ENCODE results near the gene FAM228B. TPM values are rescaled to one million over a fixed set of nuclear protein-coding genes. Genes with fewer than 3 reads are reported as not detected.

Gene FAM228B
- total and polyA plus RNA-seq, 2 donors (not counting 1 experiment from before 2014, with no cell fraction given): 11.9 to 13.1 TPM

DNA sequence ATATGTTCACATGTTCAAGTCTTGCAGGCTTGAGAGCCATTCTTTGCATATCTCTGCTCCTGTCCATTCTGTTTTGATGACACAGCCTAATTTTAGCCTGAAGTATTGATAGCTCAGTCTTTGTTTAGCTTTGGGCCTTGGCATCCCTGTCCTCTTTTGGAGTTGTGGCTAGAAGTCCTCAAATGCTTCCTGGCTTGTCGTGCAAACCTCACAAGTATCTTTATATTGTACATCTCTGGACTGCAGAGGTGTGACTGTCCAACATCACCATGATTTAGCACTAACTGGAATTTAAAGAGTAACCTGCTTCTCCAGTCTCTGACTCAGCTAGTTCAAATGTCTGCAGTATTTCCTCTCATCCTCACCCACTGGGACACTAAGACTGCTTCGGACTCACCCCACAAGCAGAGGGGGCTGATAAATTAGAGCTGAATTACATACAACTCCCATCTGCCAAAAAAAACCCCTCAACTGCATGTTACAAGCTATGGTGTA lies 11.8 kb upstream of the FAM228B start:
- no peak overlapping the region for H2AFZ ChIP-seq (ENCODE audit: low read length)
- DNase-seq (ENCODE audit: low read depth in 2 of 2): peak in 1 of 2 donors; percentile 77
- H3K4me3 ChIP-seq (replicated peaks in 1 of 4; ENCODE audit: control extremely low read depth in 1 of 4, insufficient read depth in 1 of 4, low read depth in 3 of 4, low read length in 4 of 4): no peak overlapping the region
- no peaks in the 10 kb centered on the region for H3K9me3 ChIP-seq (ENCODE audit: control insufficient read depth, insufficient read depth, low read depth, low read length)
- H3K4me1 ChIP-seq (ENCODE audit: control insufficient read depth, extremely low read depth, insufficient read depth, low read length): no peaks in the 10 kb centered on the region
- TF ChIP-seq, protein P1, sequence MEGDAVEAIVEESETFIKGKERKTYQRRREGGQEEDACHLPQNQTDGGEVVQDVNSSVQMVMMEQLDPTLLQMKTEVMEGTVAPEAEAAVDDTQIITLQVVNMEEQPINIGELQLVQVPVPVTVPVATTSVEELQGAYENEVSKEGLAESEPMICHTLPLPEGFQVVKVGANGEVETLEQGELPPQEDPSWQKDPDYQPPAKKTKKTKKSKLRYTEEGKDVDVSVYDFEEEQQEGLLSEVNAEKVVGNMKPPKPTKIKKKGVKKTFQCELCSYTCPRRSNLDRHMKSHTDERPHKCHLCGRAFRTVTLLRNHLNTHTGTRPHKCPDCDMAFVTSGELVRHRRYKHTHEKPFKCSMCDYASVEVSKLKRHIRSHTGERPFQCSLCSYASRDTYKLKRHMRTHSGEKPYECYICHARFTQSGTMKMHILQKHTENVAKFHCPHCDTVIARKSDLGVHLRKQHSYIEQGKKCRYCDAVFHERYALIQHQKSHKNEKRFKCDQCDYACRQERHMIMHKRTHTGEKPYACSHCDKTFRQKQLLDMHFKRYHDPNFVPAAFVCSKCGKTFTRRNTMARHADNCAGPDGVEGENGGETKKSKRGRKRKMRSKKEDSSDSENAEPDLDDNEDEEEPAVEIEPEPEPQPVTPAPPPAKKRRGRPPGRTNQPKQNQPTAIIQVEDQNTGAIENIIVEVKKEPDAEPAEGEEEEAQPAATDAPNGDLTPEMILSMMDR (conservative IDR thresholded peaks at IDR 0.05 in 1 of 2, IDR thresholded peaks at IDR 0.05 in 1 of 2; ENCODE audit: low read depth in 1 of 2, low read length in 2 of 2): no peak
- TF ChIP-seq EZH2 (IDR thresholded peaks at IDR 0.05; ENCODE audit: low read length, missing control alignments): no peak
- H3K9ac ChIP-seq (ENCODE audit: insufficient read depth, low read length): no peak overlapping the region
- no peaks in the 10 kb centered on the region for H4K20me1 ChIP-seq (ENCODE audit: control insufficient read depth, extremely low read depth, insufficient read depth, low read length)
- H3K27me3 ChIP-seq (ENCODE audit: control insufficient read depth, insufficient read depth, low read length): no peaks in the 10 kb centered on the region
- H3K79me2 ChIP-seq (ENCODE audit: control insufficient read depth, insufficient read depth, low read length): no peaks in the 10 kb centered on the region
- H3K4me2 ChIP-seq (ENCODE audit: extremely low read depth, insufficient read depth, low read length): no peak overlapping the region
- H3K36me3 ChIP-seq (ENCODE audit: control insufficient read depth, insufficient read depth, low read length): no peaks in the 10 kb centered on the region
- H3K27ac ChIP-seq (ENCODE audit: insufficient read depth, low read length): no peak overlapping the region

DNA sequence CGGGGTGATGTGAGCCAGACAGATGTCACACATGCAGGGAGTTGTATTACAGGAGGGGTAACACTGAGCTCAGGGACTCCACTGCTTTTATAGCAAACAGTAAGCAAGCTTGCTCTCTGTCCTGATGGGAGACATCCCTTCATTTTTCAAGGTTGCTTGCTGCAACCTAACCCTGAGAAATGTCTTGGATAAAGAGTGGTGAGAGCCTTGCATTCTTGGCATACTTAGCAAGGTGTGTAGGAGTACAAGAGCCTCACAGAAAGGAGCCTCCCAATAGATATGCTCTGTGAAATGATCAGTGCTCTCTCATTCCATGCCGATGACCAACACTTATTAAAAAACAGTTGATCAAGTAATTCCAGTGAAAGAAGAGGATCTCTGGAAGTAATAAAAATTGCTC lies 8.2 kb upstream of the FAM228B start:
- no peaks in the 10 kb centered on the region for H3K27me3 ChIP-seq (ENCODE audit: control insufficient read depth, insufficient read depth, low read length)
- no peak for TF ChIP-seq EZH2 (IDR thresholded peaks at IDR 0.05; ENCODE audit: low read length, missing control alignments)
- TF ChIP-seq, protein P1 (conservative IDR thresholded peaks at IDR 0.05 in 1 of 2, IDR thresholded peaks at IDR 0.05 in 1 of 2; ENCODE audit: low read depth in 1 of 2, low read length in 2 of 2): no peak
- no peaks in the 10 kb centered on the region for H4K20me1 ChIP-seq (ENCODE audit: control insufficient read depth, extremely low read depth, insufficient read depth, low read length)
- no peaks in the 10 kb centered on the region for H3K4me1 ChIP-seq (ENCODE audit: control insufficient read depth, extremely low read depth, insufficient read depth, low read length)
- no peak overlapping the region for H3K27ac ChIP-seq (ENCODE audit: insufficient read depth, low read length)
- H3K4me2 ChIP-seq (ENCODE audit: extremely low read depth, insufficient read depth, low read length): no peak overlapping the region
- H3K36me3 ChIP-seq (ENCODE audit: control insufficient read depth, insufficient read depth, low read length): no peaks in the 10 kb centered on the region
- no peak overlapping the region for H3K9ac ChIP-seq (ENCODE audit: insufficient read depth, low read length)
- H3K4me3 ChIP-seq (replicated peaks in 1 of 4; ENCODE audit: control extremely low read depth in 1 of 4, insufficient read depth in 1 of 4, low read depth in 3 of 4, low read length in 4 of 4): no peak overlapping the region
- no peaks in the 10 kb centered on the region for H3K9me3 ChIP-seq (ENCODE audit: control insufficient read depth, insufficient read depth, low read depth, low read length)
- DNase-seq (ENCODE audit: low read depth in 2 of 2): peak in 1 of 2 donors; percentile 84
- H3K79me2 ChIP-seq (ENCODE audit: control insufficient read depth, insufficient read depth, low read length): no peaks in the 10 kb centered on the region
- H2AFZ ChIP-seq (ENCODE audit: low read length): no peak overlapping the region

DNA sequence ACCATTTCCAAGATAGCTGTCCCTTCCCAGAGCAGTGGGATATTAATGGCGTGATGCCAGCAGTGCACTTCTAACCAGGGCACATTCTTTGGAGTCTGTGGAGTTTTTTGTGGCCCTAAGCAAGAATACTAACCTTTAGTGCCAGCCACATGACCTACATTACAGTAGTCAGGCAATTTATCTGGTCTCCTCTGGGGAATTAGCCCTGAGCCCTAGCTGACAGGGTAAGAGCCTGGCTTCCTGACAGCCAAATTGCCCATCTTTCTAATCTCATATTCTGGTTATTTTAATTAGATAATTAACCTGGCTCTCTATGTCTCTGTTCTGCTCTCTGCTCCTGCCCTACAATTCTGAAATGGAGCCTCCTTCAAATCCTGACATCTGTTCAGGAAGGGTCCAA lies 5.4 kb upstream of the FAM228B start:
- Histone ChIP-seq H3K79me2 (ENCODE audit: control insufficient read depth, insufficient read depth, low read length) (no peaks in the 10 kb centered on the region), H3K4me3 (replicated peaks in 1 of 4; ENCODE audit: control extremely low read depth in 1 of 4, insufficient read depth in 1 of 4, low read depth in 3 of 4, low read length in 4 of 4) (no peak overlapping the region), H3K4me1 (ENCODE audit: control insufficient read depth, extremely low read depth, insufficient read depth, low read length) (no peaks in the 10 kb centered on the region), H3K9me3 (ENCODE audit: control insufficient read depth, insufficient read depth, low read depth, low read length) (no peaks in the 10 kb centered on the region), H3K4me2 (ENCODE audit: extremely low read depth, insufficient read depth, low read length) (no peak overlapping the region), H3K9ac (ENCODE audit: insufficient read depth, low read length) (no peak overlapping the region), H4K20me1 (ENCODE audit: control insufficient read depth, extremely low read depth, insufficient read depth, low read length) (no peaks in the 10 kb centered on the region), H3K27ac (ENCODE audit: insufficient read depth, low read length) (no peak overlapping the region), H3K27me3 (ENCODE audit: control insufficient read depth, insufficient read depth, low read length) (no peaks in the 10 kb centered on the region), H2AFZ (ENCODE audit: low read length) (no peak overlapping the region), H3K36me3 (ENCODE audit: control insufficient read depth, insufficient read depth, low read length) (no peaks in the 10 kb centered on the region)
- DNase-seq (ENCODE audit: low read depth in 2 of 2): no peak
- TF ChIP-seq, protein P1 (conservative IDR thresholded peaks at IDR 0.05 in 1 of 2, IDR thresholded peaks at IDR 0.05 in 1 of 2; ENCODE audit: low read depth in 1 of 2, low read length in 2 of 2): no peak
- no peak for TF ChIP-seq EZH2 (IDR thresholded peaks at IDR 0.05; ENCODE audit: low read length, missing control alignments)

Data from fibroblast of lung (primary cell).